ENCODE measurements around the gene PNLIPRP2. TPM values are rescaled to one million over a fixed set of nuclear protein-coding genes. Genes with fewer than 3 reads are reported as not detected.

The PNLIPRP2 gene
- total and polyA plus RNA-seq, 2 experiments from 2014 or later, result not detected

DNA sequence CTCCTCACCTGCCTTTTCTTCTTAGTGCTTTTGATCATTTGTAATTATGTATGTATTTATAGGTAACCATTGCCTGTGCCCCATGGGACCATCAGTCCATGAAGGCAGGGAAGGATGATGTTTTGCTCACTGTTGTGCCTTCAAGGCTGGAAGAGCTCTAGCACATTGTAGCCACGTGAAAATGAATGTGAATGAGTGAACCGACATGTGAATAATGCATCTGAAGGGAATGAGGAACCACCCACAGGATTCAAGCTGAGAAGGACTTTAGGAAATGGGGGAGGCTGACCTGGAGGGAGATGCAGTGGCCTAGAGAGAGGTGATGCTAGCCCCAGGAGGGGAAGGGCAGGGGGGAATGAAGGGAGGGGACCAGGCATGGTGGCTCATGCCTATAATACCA, 6.0 kb upstream of the PNLIPRP2 start:
- H3K9ac ChIP-seq, result no peak overlapping the region
- TF ChIP-seq EZH2 (IDR thresholded peaks at IDR 0.05; ENCODE audit: insufficient read depth, poor library complexity, severe bottlenecking) (no peak), EZH2phosphoT487 (IDR thresholded peaks at IDR 0.05; ENCODE audit: insufficient read depth, low read depth) (no peak)
- no peaks in the 10 kb centered on the region for H3K36me3 ChIP-seq (ENCODE audit: low read depth)
- no peak for DNase-seq
- H3K4me3 ChIP-seq, result no peak overlapping the region
- no peaks in the 10 kb centered on the region for H3K79me2 ChIP-seq (ENCODE audit: insufficient read depth)
- no peaks in the 10 kb centered on the region for H3K9me2 ChIP-seq (ENCODE audit: insufficient read depth)
- no peaks in the 10 kb centered on the region for H3F3A ChIP-seq (ENCODE audit: insufficient read depth)
- no peaks in the 10 kb centered on the region for H4K20me1 ChIP-seq (ENCODE audit: insufficient read depth)
- H3K9me3 ChIP-seq (ENCODE audit: low read depth), result no peaks in the 10 kb centered on the region
- no peak overlapping the region for H2AFZ ChIP-seq
- in situ Hi-C loops (cut with MboI), result no loop called here
- WGBS, 2 experiments (ENCODE audit: low coverage in 1 of 2, low lambda C conversion rate in 2 of 2, missing lambda C conversion rate in 2 of 2), result 23 to 26% methylated on average over 2 of the region's 2 CpGs
- H3K4me2 ChIP-seq (ENCODE audit: unreplicated experiment), result no peak overlapping the region
- no peak overlapping the region for H3K27ac ChIP-seq
- H3K27me3 ChIP-seq (replicated peaks; ENCODE audit: insufficient read depth), result peaks cover 5% of the 10 kb centered on the region; the same call in 1 of the 2 replicates
- H3K4me1 ChIP-seq (ENCODE audit: insufficient read depth), result no peaks in the 10 kb centered on the region

DNA sequence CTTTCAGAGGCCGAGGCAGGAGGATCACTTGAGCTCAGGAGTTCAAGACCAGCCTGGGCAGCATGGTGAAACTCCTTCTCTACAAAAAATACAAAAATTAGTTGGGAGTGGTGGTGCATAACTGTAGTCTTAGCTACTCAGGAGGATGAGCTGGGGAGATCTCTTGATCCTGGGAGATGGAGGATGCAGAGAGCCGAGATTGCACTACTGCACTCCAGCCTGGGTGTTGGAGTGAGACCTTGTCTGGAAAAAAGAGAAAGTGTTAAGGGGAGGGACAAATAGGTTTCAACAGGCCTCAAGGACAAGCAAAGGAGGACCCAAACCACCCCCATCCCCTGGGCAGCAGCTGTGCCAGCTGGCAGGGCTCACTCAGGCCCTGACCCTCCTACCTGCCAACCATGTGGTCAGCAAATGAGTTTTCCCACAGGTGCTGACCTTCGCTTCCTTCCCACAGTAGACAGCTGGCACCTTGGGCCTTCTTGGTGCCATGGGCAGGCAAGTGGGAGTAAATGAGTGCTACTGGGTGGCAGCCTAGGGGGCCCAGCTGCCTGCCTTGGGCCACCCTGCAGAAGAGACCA, 5.5 kb upstream of the PNLIPRP2 start:
- H3K27me3 ChIP-seq (replicated peaks; ENCODE audit: insufficient read depth), result peaks cover 5% of the 10 kb centered on the region; the same call in 1 of the 2 replicates
- no peak overlapping the region for H3K27ac ChIP-seq
- TF ChIP-seq EZH2 (IDR thresholded peaks at IDR 0.05; ENCODE audit: insufficient read depth, poor library complexity, severe bottlenecking) (no peak), EZH2phosphoT487 (IDR thresholded peaks at IDR 0.05; ENCODE audit: insufficient read depth, low read depth) (no peak)
- in situ Hi-C loops (cut with MboI), result no loop called here
- no peaks in the 10 kb centered on the region for H3K79me2 ChIP-seq (ENCODE audit: insufficient read depth)
- DNase-seq, result no peak
- no peaks in the 10 kb centered on the region for H3K9me2 ChIP-seq (ENCODE audit: insufficient read depth)
- no peak overlapping the region for H3K9ac ChIP-seq
- no peaks in the 10 kb centered on the region for H3K36me3 ChIP-seq (ENCODE audit: low read depth)
- no peak overlapping the region for H3K4me3 ChIP-seq
- no peak overlapping the region for H2AFZ ChIP-seq
- no peaks in the 10 kb centered on the region for H3K4me1 ChIP-seq (ENCODE audit: insufficient read depth)
- H3K4me2 ChIP-seq (ENCODE audit: unreplicated experiment), result no peak overlapping the region
- H4K20me1 ChIP-seq (ENCODE audit: insufficient read depth), result no peaks in the 10 kb centered on the region
- 31 to 33% methylated on average over 3 of the region's 3 CpGs for whole genome bisulfite sequencing, 2 experiments (ENCODE audit: low coverage in 1 of 2, low lambda C conversion rate in 2 of 2, missing lambda C conversion rate in 2 of 2)
- H3K9me3 ChIP-seq (ENCODE audit: low read depth), result no peaks in the 10 kb centered on the region
- H3F3A ChIP-seq (ENCODE audit: insufficient read depth), result no peaks in the 10 kb centered on the region

DNA sequence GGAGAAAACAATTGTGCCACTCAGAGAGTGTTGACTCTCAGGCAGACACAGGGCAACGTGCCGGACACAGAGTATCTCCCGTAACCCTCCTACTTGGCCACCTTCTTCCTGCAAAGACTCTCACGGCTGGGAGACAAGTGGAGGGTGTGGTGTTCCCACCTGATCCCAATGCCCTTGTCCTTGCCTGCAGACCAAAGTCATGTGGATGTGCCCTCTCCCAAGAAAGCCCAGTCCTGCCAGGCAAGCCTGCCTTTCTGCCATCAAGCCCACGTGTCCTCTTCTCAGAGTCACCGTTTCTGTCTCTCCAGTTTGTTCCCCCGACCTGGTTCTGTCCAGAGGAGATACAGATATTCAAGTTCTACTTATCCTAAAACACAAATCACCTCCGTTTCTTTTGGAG, 723 bp downstream of the PNLIPRP2 start:
- no peaks in the 10 kb centered on the region for H4K20me1 ChIP-seq (ENCODE audit: insufficient read depth)

DNA sequence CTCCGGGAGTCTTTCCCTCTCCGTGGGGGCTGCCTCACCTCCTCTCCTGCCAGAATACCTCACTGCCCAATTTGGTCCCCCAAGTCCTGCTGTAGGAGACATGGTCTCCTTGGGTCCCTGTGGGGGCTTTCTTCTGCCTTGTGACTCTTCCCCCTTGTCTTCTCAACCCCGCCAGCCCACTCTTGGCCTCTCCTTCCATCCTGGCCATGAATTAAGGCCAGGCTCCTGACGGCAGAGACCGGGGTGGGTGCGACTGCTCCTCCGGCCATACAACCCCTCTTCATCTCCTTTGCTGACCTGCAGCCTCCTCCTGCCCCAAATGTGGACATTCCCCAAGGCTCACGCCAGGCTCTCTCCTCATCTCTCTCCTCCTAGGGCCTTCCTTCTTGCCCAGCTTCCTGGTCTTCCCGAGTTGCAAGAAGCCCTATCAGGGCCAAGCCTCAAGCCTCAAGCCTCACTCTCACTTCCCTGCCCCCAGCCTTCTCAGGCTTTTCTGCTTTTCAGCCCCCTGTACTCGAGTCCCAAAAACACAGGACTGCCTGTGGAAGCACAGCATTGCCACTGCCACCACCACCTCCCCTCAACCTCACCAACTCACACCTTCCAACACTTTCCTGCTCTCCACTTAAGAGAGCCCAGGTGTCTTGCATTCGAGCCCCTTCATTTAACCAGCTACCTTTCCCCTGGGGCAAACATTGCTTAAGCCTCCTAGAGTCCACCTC, 1.3 kb downstream of the PNLIPRP2 start:
- Histone ChIP-seq H3K9me2 (ENCODE audit: insufficient read depth) (no peaks in the 10 kb centered on the region), H3K4me3 (no peak overlapping the region), H3K27me3 (replicated peaks; ENCODE audit: insufficient read depth) (peaks cover 11% of the 10 kb centered on the region; the same call in 1 of the 2 replicates), H3K79me2 (ENCODE audit: insufficient read depth) (no peaks in the 10 kb centered on the region), H3K36me3 (ENCODE audit: low read depth) (no peaks in the 10 kb centered on the region), H3K9ac (no peak overlapping the region), H4K20me1 (ENCODE audit: insufficient read depth) (no peaks in the 10 kb centered on the region), H3K4me1 (ENCODE audit: insufficient read depth) (no peaks in the 10 kb centered on the region), H3F3A (ENCODE audit: insufficient read depth) (no peaks in the 10 kb centered on the region), H3K27ac (no peak overlapping the region), H2AFZ (no peak overlapping the region), H3K4me2 (ENCODE audit: unreplicated experiment) (no peak overlapping the region), H3K9me3 (ENCODE audit: low read depth) (no peaks in the 10 kb centered on the region)
- no peak for TF ChIP-seq EZH2 (IDR thresholded peaks at IDR 0.05; ENCODE audit: insufficient read depth, poor library complexity, severe bottlenecking)
- TF ChIP-seq EZH2phosphoT487 (IDR thresholded peaks at IDR 0.05; ENCODE audit: insufficient read depth, low read depth), result no peak
- WGBS, 2 experiments (ENCODE audit: low coverage in 1 of 2, low lambda C conversion rate in 2 of 2, missing lambda C conversion rate in 2 of 2), result 37 to 42% methylated on average over 10 to 11 of the region's 11 CpGs
- no peak for DNase-seq
- in situ Hi-C loops (cut with MboI), result no loop called here

More for the DNA sequence above, 723 bp downstream of the PNLIPRP2 start:
- H3K9me2 ChIP-seq (ENCODE audit: insufficient read depth), result no peaks in the 10 kb centered on the region
- in situ Hi-C loops (cut with MboI), result no loop called here
- no peaks in the 10 kb centered on the region for H3K79me2 ChIP-seq (ENCODE audit: insufficient read depth)
- H3K4me1 ChIP-seq (ENCODE audit: insufficient read depth), result no peaks in the 10 kb centered on the region
- H3K4me2 ChIP-seq (ENCODE audit: unreplicated experiment), result no peak overlapping the region
- 30 to 37% methylated on average over 7 to 8 of the region's 8 CpGs for WGBS, 2 experiments (ENCODE audit: low coverage in 1 of 2, low lambda C conversion rate in 2 of 2, missing lambda C conversion rate in 2 of 2)
- no peak overlapping the region for H2AFZ ChIP-seq
- TF ChIP-seq EZH2phosphoT487 (IDR thresholded peaks at IDR 0.05; ENCODE audit: insufficient read depth, low read depth), result no peak
- TF ChIP-seq EZH2 (IDR thresholded peaks at IDR 0.05; ENCODE audit: insufficient read depth, poor library complexity, severe bottlenecking), result no peak
- H3F3A ChIP-seq (ENCODE audit: insufficient read depth), result no peaks in the 10 kb centered on the region
- no peak overlapping the region for H3K27ac ChIP-seq
- H3K9me3 ChIP-seq (ENCODE audit: low read depth), result no peaks in the 10 kb centered on the region
- no peak overlapping the region for H3K9ac ChIP-seq
- peaks cover 5% of the 10 kb centered on the region; the same call in 1 of the 2 replicates for H3K27me3 ChIP-seq (replicated peaks; ENCODE audit: insufficient read depth)
- no peaks in the 10 kb centered on the region for H3K36me3 ChIP-seq (ENCODE audit: low read depth)
- no peak overlapping the region for H3K4me3 ChIP-seq
- no peak for DNase-seq

All from GM23248 (cell line).